ENCODE measurements around the gene VPS25.
A peak's percentile ranks its signal among the peaks of the same experiment; 100 is the strongest.

GRCh38 chr17:42809250-42809649 is 36.0 kb downstream of the VPS25 start:
- TF ChIP-seq, protein P1, sequence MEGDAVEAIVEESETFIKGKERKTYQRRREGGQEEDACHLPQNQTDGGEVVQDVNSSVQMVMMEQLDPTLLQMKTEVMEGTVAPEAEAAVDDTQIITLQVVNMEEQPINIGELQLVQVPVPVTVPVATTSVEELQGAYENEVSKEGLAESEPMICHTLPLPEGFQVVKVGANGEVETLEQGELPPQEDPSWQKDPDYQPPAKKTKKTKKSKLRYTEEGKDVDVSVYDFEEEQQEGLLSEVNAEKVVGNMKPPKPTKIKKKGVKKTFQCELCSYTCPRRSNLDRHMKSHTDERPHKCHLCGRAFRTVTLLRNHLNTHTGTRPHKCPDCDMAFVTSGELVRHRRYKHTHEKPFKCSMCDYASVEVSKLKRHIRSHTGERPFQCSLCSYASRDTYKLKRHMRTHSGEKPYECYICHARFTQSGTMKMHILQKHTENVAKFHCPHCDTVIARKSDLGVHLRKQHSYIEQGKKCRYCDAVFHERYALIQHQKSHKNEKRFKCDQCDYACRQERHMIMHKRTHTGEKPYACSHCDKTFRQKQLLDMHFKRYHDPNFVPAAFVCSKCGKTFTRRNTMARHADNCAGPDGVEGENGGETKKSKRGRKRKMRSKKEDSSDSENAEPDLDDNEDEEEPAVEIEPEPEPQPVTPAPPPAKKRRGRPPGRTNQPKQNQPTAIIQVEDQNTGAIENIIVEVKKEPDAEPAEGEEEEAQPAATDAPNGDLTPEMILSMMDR (IDR thresholded peaks at IDR 0.05): no peak
- peak in 1 of 3 donors; percentile 28 for TF ChIP-seq POLR2AphosphoS5 (IDR thresholded peaks at IDR 0.05)
- no peak for TF ChIP-seq POLR2A (IDR thresholded peaks at IDR 0.05)
